Measurements from ENCODE around the gene RAB3IL1. TPM values are rescaled to one million over a fixed set of nuclear protein-coding genes. Genes with fewer than 3 reads are reported as not detected.
"Not testable (repeated sequence)": the region's sequence is repeated elsewhere in the genome, so short reads cannot be mapped to it uniquely, and the experiment has no call there.

RAB3IL1 gene
- 1 to 10 TPM in 1 of 3 donors, under 1 TPM in 1, not detected in 1; 0.15 to 1.4 TPM for total RNA-seq

- Mint-ChIP-seq H3K4me3 (peak within 1 kb of the TSS; percentile 72), H3K4me1 (ENCODE audit: low read depth) (peaks cover 8% of the 10 kb centered on the region), H3K9me3 (no peaks in the 10 kb centered on the region), H3K36me3 (ENCODE audit: insufficient read depth) (no peaks in the 10 kb centered on the region), H3K27me3 (ENCODE audit: low read depth) (peaks cover 71% of the 10 kb centered on the region)
- DNase-seq (no peak), ATAC-seq (peak; percentile 47 to 73)
These were observed at the start of gene RAB3IL1 for GRCh38 chr11:61917334-61918109. Gene RAB3IL1 (minus strand): TSS chr11:61917566. CDS start chr11:61917367, 199 bp downstream.

GRCh38 chr11:61966734-61967115 is 49.4 kb upstream of the RAB3IL1 start:
- H3K4me3 Mint-ChIP-seq = peak overlapping the region; percentile 93
- peak in 1 of 2 donors; percentile 19 for ATAC-seq
- no peak for DNase-seq
- no peaks in the 10 kb centered on the region for H3K9me3 Mint-ChIP-seq
- H3K4me1 Mint-ChIP-seq (ENCODE audit: low read depth) = peaks cover 70% of the 10 kb centered on the region
- H3K36me3 Mint-ChIP-seq (ENCODE audit: insufficient read depth) = peaks cover 28% of the 10 kb centered on the region
- no peaks in the 10 kb centered on the region for H3K27me3 Mint-ChIP-seq (ENCODE audit: low read depth)

GRCh38 chr11:61964666-61965271 is 47.4 kb upstream of the RAB3IL1 start:
- peaks cover 54% of the 10 kb centered on the region for H3K4me1 Mint-ChIP-seq (ENCODE audit: low read depth)
- DNase-seq; H3K9me3 Mint-ChIP-seq; ATAC-seq; H3K27me3 Mint-ChIP-seq (ENCODE audit: low read depth): not testable (repeated sequence)
- H3K36me3 Mint-ChIP-seq (ENCODE audit: insufficient read depth) = peaks cover 29% of the 10 kb centered on the region
- peak overlapping the region; percentile 93 for H3K4me3 Mint-ChIP-seq

GRCh38 chr11:61964058-61964665 is 46.8 kb upstream of the RAB3IL1 start:
- Mint-ChIP-seq H3K36me3 (ENCODE audit: insufficient read depth) (peaks cover 29% of the 10 kb centered on the region), H3K9me3 (no peaks in the 10 kb centered on the region), H3K4me3 (peak overlapping the region; percentile 93), H3K27me3 (ENCODE audit: low read depth) (no peaks in the 10 kb centered on the region), H3K4me1 (ENCODE audit: low read depth) (peaks cover 51% of the 10 kb centered on the region)
- DNase-seq (no peak), ATAC-seq (no peak)

- Mint-ChIP-seq H3K27me3 (ENCODE audit: low read depth) (no peaks in the 10 kb centered on the region), H3K4me3 (peak overlapping the region; percentile 93), H3K9me3 (no peaks in the 10 kb centered on the region), H3K36me3 (ENCODE audit: insufficient read depth) (peaks cover 30% of the 10 kb centered on the region), H3K4me1 (ENCODE audit: low read depth) (peaks cover 51% of the 10 kb centered on the region)
- DNase-seq (no peak), ATAC-seq (no peak)
These were observed 46.1 kb upstream of the RAB3IL1 start for GRCh38 chr11:61963282-61964057.

- no peaks in the 10 kb centered on the region for H3K9me3 Mint-ChIP-seq
- DNase-seq (no peak), ATAC-seq (no peak)
- H3K4me3 Mint-ChIP-seq = no peak overlapping the region
- peaks cover 30% of the 10 kb centered on the region for H3K36me3 Mint-ChIP-seq (ENCODE audit: insufficient read depth)
- H3K4me1 Mint-ChIP-seq (ENCODE audit: low read depth) = peaks cover 48% of the 10 kb centered on the region
- H3K27me3 Mint-ChIP-seq (ENCODE audit: low read depth) = no peaks in the 10 kb centered on the region
These were observed 45.6 kb upstream of the RAB3IL1 start for GRCh38 chr11:61963016-61963281.

GRCh38 chr11:61962213-61963015 is 45.0 kb upstream of the RAB3IL1 start:
- ATAC-seq (no peak), DNase-seq (no peak)
- no peak overlapping the region for H3K4me3 Mint-ChIP-seq

GRCh38 chr11:61961570-61962212 is 44.3 kb upstream of the RAB3IL1 start:
- ATAC-seq = no peak
- H3K36me3 Mint-ChIP-seq (ENCODE audit: insufficient read depth) = peaks cover 30% of the 10 kb centered on the region
- H3K4me1 Mint-ChIP-seq (ENCODE audit: low read depth) = peaks cover 47% of the 10 kb centered on the region
- H3K4me3 Mint-ChIP-seq = no peak overlapping the region
- no peaks in the 10 kb centered on the region for H3K9me3 Mint-ChIP-seq
- no peak for DNase-seq
- H3K27me3 Mint-ChIP-seq (ENCODE audit: low read depth) = no peaks in the 10 kb centered on the region

More at GRCh38 chr11:61962213-61963015, 45.0 kb upstream of the RAB3IL1 start:
- Mint-ChIP-seq H3K4me1 (ENCODE audit: low read depth) (peaks cover 47% of the 10 kb centered on the region), H3K9me3 (no peaks in the 10 kb centered on the region), H3K27me3 (ENCODE audit: low read depth) (no peaks in the 10 kb centered on the region), H3K36me3 (ENCODE audit: insufficient read depth) (peaks cover 30% of the 10 kb centered on the region)

GRCh38 chr11:61960532-61960931 is 43.2 kb upstream of the RAB3IL1 start:
- no peak overlapping the region for H3K4me3 Mint-ChIP-seq
- peaks cover 45% of the 10 kb centered on the region for H3K4me1 Mint-ChIP-seq (ENCODE audit: low read depth)
- peaks cover 8% of the 10 kb centered on the region for H3K27me3 Mint-ChIP-seq (ENCODE audit: low read depth)
- H3K9me3 Mint-ChIP-seq = no peaks in the 10 kb centered on the region
- DNase-seq (no peak), ATAC-seq (no peak)
- H3K36me3 Mint-ChIP-seq (ENCODE audit: insufficient read depth) = peaks cover 27% of the 10 kb centered on the region

GRCh38 chr11:61959678-61960077 is 42.3 kb upstream of the RAB3IL1 start:
- DNase-seq = no peak
- Mint-ChIP-seq H3K4me1 (ENCODE audit: low read depth) (peaks cover 37% of the 10 kb centered on the region), H3K27me3 (ENCODE audit: low read depth) (peaks cover 12% of the 10 kb centered on the region), H3K4me3 (no peak overlapping the region), H3K36me3 (ENCODE audit: insufficient read depth) (peaks cover 18% of the 10 kb centered on the region), H3K9me3 (no peaks in the 10 kb centered on the region)
- no peak for ATAC-seq

- no peaks in the 10 kb centered on the region for H3K9me3 Mint-ChIP-seq
- H3K36me3 Mint-ChIP-seq (ENCODE audit: insufficient read depth) = peaks cover 14% of the 10 kb centered on the region
- ATAC-seq = no peak
- H3K4me3 Mint-ChIP-seq = no peak overlapping the region
- peaks cover 18% of the 10 kb centered on the region for H3K27me3 Mint-ChIP-seq (ENCODE audit: low read depth)
- H3K4me1 Mint-ChIP-seq (ENCODE audit: low read depth) = peaks cover 31% of the 10 kb centered on the region
- DNase-seq = no peak
These were observed 41.7 kb upstream of the RAB3IL1 start for GRCh38 chr11:61959114-61959513.

- DNase-seq (no peak), ATAC-seq (no peak)
- H3K9me3 Mint-ChIP-seq = no peaks in the 10 kb centered on the region
- H3K27me3 Mint-ChIP-seq (ENCODE audit: low read depth) = peaks cover 23% of the 10 kb centered on the region
- peaks cover 9% of the 10 kb centered on the region for H3K36me3 Mint-ChIP-seq (ENCODE audit: insufficient read depth)
- peaks cover 26% of the 10 kb centered on the region for H3K4me1 Mint-ChIP-seq (ENCODE audit: low read depth)
- H3K4me3 Mint-ChIP-seq = no peak overlapping the region
These were observed 41.2 kb upstream of the RAB3IL1 start for GRCh38 chr11:61958590-61958989.

GRCh38 chr11:61957021-61957770 is 39.8 kb upstream of the RAB3IL1 start:
- ATAC-seq (no peak), DNase-seq (no peak)
- Mint-ChIP-seq H3K4me1 (ENCODE audit: low read depth) (peaks cover 13% of the 10 kb centered on the region), H3K36me3 (ENCODE audit: insufficient read depth) (peaks cover 3% of the 10 kb centered on the region), H3K9me3 (no peaks in the 10 kb centered on the region), H3K4me3 (no peak overlapping the region), H3K27me3 (ENCODE audit: low read depth) (peaks cover 23% of the 10 kb centered on the region)

Measured in activated T-cell treated with anti-CD3 and anti-CD28 coated beads, Interleukin-2, amount 50 U/mL, for 4 hours (primary cell).